Stimulated activated CD8-positive, alpha-beta memory T cell treated with anti-CD3 and anti-CD28 coated beads, Interleukin-4, amount 100 ng/mL, for 24 hours (primary cell): ENCODE measurements around the gene IDI1.
"Not testable (repeated sequence)": the region's sequence is repeated elsewhere in the genome, so short reads cannot be mapped to it uniquely, and the experiment has no call there.

Experiments used
- DNase-seq: peaks from one replicate; pipeline ENCODE4 v3.0.0-alpha.2; 2020; ENCODE audit warnings: low read depth

Gene IDI1

GRCh38 chr10:1048732-1049424 lies at the start of gene IDI1:
IDI1 (minus strand) TSS chr10:1049119; CDS start chr10:1049003, 116 bp downstream.
- peak; percentile 92 for DNase-seq

DNA sequence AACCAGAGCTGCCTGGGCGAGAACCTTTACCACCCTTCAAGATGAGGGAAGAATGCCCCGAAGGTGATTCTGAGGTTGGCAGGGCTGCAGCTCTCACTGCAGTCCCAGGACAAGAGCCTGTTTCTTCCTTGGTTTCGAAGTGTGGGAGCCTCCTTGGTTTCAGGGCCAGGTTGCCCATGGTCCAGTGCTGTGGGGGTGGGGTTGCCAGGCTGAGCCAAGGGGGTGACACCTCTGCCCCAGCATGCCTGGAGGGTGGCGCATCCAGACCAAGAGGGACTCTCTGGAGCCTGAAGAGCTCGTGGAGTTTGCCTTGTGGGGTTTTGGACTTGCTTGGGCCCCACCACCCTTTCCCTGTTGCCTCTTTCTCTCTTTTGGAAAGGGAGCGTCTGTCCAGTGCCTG lies 48.5 kb upstream of the IDI1 start:
- no peak for DNase-seq

- DNase-seq, result no peak
These were observed 47.5 kb upstream of the IDI1 start for GRCh38 chr10:1096287-1096889.

- no peak for DNase-seq
These were observed 46.6 kb upstream of the IDI1 start for GRCh38 chr10:1095498-1095897.

DNA sequence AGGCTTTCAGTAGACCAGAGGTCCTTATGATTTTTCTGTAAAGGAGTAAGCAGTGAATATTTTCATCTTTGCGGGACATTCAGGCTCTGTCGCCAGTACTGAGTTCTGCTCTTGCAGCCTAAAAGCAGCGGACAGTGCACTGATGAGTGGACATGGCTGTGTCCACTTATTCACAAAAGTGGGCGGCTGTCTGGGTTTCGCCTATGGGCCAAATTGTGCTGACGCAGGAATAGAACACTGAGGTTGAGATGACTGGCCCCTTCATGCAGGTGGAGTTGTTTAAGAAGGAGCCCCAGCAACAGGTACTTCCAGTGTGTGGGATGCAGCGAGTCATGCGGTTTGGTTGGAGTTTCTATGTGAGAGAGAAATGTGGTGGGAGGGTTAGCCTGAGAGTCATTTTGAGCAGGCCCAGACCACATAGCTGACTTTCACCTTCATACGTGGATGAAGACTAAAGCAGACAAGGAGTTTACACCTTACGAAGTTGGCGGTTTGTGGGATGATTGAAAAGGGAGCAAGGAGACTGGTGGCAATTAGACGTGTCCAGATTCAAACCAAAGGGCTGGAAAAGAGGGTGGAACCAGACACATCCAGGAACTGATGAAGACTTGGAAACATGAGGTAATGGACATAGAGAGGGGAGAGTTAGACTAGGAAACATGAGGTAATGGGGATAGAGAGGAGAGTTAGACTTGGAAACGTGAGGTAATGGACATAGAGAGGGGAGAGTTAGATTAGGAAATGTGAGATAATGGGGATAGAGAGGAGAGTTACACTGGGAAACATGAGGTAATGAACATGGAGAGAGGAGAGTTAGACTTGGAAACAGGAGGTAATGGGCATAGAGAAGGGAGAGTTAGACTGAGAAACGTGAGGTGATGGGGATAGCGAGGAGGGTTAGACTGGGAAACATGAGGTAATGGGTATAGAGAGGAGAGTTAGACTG lies 45.5 kb upstream of the IDI1 start:
- peak; percentile 42 for DNase-seq

- DNase-seq, result no peak
These were observed 44.8 kb upstream of the IDI1 start for GRCh38 chr10:1093696-1094095.

- no peak for DNase-seq
These were observed 41.8 kb upstream of the IDI1 start for GRCh38 chr10:1090696-1091095.

- no peak for DNase-seq
These were observed 40.2 kb upstream of the IDI1 start for GRCh38 chr10:1089017-1089689.

GRCh38 chr10:1086787-1087186 lies 37.9 kb upstream of the IDI1 start:
- no peak for DNase-seq

DNA sequence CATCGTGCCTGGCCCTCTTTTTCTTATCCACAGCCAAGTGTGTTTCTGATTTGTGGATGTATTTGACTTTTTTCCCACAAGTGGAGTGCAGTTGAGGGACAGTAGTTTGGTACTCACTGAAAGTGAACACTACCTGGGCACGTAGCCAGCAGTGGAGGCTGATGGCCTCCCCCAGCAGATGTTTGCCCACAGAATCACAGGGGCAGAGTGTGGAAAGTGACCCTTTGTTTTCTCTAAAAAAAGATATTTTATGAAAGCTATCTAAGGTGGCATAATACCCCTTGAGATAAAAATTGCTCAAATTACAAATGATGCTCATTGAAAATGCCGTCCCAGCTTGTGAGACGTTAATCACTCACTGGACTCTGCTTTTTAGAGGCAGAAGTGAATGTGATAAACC lies 36.3 kb upstream of the IDI1 start:
- DNase-seq, result no peak

DNA sequence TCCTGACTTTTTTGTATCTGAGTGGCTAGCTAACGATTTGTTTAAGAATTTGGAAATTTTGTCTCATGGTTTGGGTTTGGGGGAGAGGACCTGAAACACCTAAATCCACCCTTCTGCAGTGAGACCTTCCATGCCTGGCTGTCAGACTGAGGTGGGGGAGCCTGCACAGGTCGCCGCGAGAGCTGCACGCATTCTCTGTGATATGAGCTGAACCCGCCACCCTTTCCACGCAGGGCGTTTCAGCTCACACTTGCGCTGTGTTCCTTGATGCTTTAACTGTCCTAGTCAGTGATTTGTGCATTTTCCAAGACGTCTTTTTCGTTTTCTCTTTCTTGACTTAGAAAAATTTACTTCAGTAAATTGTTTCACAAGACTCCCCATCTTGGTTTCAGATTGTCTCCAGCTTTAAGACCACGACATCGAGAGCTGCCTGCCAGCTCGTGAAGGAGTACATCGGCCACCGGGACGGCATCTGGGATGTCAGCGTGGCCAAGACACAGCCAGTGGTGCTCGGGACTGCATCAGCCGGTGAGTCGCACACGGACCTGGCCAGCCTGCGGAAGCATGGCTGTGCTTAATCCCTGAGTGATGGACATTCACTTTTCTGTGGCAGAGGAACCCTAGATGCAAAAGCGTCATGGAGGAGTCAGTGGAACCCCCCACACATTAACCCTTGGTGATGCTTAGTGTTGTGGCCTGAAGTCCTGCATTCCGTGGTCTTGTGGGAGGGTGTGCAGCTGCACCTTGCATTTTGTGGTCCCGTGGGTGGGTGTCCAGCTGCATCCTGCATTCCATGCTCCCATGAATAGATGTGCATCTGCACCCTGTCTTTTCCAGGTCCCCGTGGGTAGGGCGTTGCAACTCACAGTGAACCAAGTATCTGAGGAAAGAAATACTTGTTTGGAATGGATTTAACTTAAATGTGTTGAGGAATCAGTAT lies 35.4 kb upstream of the IDI1 start:
- DNase-seq, result no peak

DNA sequence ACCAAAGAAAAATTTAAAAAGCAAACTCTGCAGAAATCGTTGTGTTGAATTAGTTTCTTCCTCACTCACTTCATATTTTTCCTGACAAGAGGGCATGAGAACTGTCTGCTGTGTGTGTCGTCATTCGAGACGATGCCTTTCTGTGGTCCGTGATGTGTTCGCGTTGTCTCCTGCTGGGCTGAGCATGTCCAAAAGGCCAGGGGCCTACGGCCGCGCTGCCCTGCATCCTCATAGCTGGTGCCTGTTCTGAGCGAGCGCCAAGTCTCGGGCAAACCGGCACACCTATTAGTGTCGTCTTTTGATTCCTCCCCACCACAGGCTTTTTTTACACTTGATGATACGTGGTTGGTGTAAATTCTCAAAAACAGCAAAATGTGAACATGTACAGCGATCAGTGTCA lies 34.7 kb upstream of the IDI1 start:
- no peak for DNase-seq

DNA sequence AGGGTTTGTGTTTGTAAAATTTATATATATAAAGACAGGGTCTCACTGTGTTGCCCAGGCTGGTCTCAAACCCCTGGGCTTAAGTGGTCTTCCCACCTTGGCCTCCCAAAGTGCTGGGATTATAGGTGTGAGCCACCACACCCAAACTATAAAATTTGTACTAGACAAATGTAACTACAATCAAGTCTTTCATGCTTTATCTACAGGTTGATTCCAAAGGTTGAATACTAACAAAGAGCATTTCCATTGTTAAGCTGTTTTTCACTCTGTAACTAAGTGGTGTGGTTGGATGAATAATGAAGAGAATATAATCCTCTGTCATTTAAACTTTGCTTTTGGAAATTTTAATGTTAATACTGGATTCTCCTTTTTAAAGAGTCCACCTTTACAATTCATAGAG lies 29.7 kb upstream of the IDI1 start:
- DNase-seq, result no peak

- DNase-seq, result no peak
These were observed 25.9 kb upstream of the IDI1 start for GRCh38 chr10:1074748-1075308.

DNA sequence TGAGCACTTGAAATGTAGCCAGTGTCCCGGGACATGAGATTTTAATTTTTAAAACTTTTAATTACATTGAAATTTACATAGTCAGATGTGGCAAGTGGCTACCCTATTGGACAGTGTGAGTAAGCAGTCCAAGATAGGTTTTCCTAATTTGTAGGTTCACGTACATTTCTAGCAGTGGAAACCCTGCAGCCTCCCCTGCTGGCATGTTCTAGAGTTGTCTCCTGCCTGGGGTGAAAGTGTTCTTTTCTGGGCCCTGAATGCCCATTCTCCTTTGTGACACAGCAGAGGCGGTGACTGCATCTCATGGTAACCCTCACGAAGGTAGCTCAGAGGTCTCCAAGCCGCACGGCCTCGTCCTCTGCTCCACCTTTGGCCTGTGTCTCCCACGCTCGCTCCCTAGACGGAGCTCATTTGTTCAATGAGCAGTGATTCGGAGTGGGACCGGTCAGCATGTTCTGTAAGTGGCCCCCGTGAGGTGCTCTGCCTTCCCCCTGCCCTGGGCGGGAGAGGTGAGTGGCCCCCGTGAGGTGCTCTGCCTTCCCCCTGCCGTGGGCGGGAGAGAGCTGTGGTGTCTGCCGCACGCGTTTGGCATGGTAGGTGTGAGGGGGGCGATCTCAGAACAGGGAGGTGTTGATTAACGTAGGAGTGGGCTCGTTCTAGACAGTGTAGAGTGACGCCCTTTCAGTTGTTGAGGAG lies 25.3 kb upstream of the IDI1 start:
- DNase-seq, result no peak

GRCh38 chr10:1070919-1071318 lies 22.0 kb upstream of the IDI1 start:
- DNase-seq, result no peak

DNA sequence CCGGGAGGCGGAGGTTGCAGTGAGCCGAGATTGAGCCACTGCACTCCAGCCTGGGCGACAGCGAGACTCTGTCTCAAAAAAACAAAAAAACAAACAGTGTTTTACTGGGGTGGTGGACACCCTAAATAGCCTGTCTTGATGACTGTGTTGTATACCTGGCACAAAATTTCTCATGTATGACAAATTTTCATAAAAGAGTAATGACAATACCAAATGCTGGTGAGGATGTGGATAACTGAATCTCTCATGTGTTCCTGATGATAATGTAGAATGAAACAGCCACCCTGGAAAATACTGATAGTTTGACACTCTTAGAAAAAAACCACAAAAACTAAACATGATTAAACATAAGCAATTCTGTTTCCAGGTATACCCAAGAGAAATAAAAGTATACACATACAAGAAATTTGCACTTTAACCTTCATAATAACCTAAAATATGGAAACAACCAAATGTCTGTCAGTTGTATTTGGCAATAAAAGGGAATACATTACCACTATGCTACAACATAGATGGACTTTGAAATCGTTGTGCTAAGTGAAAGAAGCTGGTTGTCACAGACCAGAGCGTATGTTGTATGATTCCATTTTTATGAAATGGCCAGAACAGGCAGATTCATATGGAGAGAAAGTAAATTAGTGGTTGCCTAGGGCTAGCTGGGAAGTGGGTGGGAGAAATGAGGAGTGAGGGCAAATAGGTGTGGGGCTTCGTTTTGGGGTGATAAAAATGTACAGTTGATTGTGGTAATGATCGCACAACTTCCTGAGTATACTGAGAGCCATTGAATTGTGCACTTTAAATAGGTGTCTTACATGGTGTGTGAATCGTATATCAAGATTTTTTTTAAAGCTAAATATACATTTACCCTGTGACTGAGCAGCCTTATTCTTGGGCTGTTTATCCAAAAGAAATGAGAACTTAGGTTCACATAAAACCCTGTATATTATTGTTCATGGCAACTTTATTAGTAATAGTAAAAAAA lies 19.8 kb upstream of the IDI1 start:
- no peak for DNase-seq

GRCh38 chr10:1066734-1067133 lies 17.8 kb upstream of the IDI1 start:
- DNase-seq, result not testable (repeated sequence)

DNA sequence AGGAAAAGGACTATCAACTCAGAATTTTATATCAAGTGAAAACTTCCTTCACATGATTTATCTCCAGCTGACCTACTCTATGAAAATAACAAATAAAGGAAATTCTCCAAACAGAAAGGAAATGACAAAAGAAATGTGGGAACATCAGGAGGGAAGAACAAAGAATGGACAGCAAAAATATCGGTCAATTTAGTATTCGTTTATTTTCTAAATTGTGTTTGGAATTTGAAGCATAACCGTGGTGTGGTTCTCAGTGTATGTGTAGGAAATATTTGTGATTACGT lies 16.0 kb upstream of the IDI1 start:
- no peak for DNase-seq
